22Rv1 (cell line): ENCODE data around the gene MLXIP.

Experiments used
- CTCF ChIP-seq: fragments of 450-650 bp; IDR thresholded peaks from 2 replicates; pipeline ENCODE4 v1.5.1; 2017; ENCODE audit warnings: mild to moderate bottlenecking
- ZFX ChIP-seq: fragments of 450-650 bp; IDR thresholded peaks from 2 replicates; pipeline ENCODE4 v1.6.1; 2017; ENCODE audit warnings: antibody characterized with exemption, borderline replicate concordance

GRCh38 chr12:122089077-122089476, 10.5 kb downstream of the MLXIP start:
- TF ChIP-seq CTCF (no peak), ZFX (no peak)
